Measurements from ENCODE around the gene BAHCC1. TPM values are rescaled to one million over a fixed set of nuclear protein-coding genes. Genes with fewer than 3 reads are reported as not detected.

BAHCC1 gene
- total RNA-seq, 1 experiment from 2014 or later, result 29.8 TPM

DNA sequence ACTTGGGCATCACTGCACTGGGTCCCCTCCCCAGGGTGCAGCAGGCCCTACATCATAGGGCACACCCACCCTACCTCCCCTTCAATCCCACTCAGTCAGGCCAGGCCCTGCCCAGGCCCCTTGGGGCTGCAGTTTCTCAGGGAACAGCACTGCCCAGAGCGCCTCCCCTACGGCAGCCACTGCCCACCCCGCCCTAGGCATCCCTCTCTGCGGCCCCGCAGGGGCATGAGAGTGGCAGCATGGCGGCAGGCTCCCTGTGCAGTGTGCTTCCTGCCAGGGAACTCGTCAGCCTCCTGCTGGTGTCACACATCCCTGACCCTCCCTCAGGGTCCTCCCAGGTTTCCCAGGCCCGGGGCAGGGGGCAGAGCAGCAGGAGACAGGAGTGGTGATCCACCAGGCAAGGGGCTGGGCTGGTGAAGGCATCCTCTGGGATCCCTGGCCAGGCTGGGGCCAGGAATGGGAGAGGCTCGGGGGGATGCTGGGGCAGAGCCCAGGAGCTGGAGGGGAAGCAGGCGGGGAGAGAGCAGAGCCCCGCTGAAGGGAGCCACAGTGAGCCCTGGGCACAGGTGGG is 16.2 kb upstream of the BAHCC1 start (continued):
- TF ChIP-seq RELA (CRISPR knock-in tag; IDR thresholded peaks at IDR 0.05; ENCODE audit: borderline replicate concordance) (no peak), SOX15 (CRISPR knock-in tag; IDR thresholded peaks at IDR 0.05) (no peak), ZNF219 (CRISPR knock-in tag; IDR thresholded peaks at IDR 0.05; ENCODE audit: borderline replicate concordance) (no peak)
- TF ChIP-seq, protein P1, sequence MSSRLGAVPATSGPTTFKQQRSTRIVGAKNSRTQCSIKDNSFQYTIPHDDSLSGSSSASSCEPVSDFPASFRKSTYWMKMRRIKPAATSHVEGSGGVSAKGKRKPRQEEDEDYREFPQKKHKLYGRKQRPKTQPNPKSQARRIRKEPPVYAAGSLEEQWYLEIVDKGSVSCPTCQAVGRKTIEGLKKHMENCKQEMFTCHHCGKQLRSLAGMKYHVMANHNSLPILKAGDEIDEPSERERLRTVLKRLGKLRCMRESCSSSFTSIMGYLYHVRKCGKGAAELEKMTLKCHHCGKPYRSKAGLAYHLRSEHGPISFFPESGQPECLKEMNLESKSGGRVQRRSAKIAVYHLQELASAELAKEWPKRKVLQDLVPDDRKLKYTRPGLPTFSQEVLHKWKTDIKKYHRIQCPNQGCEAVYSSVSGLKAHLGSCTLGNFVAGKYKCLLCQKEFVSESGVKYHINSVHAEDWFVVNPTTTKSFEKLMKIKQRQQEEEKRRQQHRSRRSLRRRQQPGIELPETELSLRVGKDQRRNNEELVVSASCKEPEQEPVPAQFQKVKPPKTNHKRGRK (CRISPR knock-in tag; IDR thresholded peaks at IDR 0.05; ENCODE audit: borderline replicate concordance), result no peak

DNA sequence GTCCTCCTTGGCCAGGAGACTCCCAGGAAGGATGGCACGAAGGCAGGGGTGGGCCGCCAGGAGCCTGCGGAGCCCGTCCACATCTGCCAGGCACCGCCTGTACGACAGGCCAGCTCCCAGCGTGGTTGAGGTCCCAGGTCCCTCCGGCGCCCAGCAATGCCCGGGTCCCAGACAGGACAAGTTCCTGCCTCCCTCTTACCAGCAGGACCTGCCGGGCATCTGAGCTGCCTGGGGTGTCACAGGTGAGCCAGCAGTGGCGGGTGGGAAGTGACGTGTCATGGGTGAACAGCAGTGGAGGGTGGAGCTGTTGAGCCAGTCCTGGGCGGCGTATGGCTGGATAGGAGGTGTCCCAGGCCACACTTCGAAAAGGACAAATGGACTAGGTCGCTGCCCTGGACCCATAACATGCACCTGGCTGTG is 15.7 kb upstream of the BAHCC1 start:
- Mint-ChIP-seq H3K4me1 (no peaks in the 10 kb centered on the region), H3K36me3 (no peaks in the 10 kb centered on the region), H3K9me3 (no peaks in the 10 kb centered on the region), H3K27ac (no peak overlapping the region), H3K4me3 (no peak overlapping the region), H3K27me3 (ENCODE audit: low read depth) (peaks cover 18% of the 10 kb centered on the region)
- CTCF ChIA-PET, result interaction anchor here (0.7 to 1.2 kb wide), 2 partner anchors 88 to 105 kb away, joined by 4 read pairs; no protein-coding TSS in a partner anchor
- POLR2A ChIA-PET, result no interaction called here
- peak; percentile 19 for DNase-seq (ENCODE audit: low spot score)
- no peak for ATAC-seq
- TF ChIP-seq ZNF232 (CRISPR knock-in tag; IDR thresholded peaks at IDR 0.05), result no peak
- TF ChIP-seq GRHL2 (CRISPR knock-in tag; IDR thresholded peaks at IDR 0.05; ENCODE audit: insufficient replicate concordance, severe bottlenecking), result no peak
- no peak for TF ChIP-seq IRF1 (CRISPR knock-in tag; IDR thresholded peaks at IDR 0.05)
- TF ChIP-seq RORB (CRISPR knock-in tag; IDR thresholded peaks at IDR 0.05), result no peak
- no peak for TF ChIP-seq AFF4 (CRISPR knock-in tag; IDR thresholded peaks at IDR 0.05; ENCODE audit: borderline replicate concordance)
- TF ChIP-seq, protein P2, sequence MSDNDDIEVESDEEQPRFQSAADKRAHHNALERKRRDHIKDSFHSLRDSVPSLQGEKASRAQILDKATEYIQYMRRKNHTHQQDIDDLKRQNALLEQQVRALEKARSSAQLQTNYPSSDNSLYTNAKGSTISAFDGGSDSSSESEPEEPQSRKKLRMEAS (CRISPR knock-in tag; IDR thresholded peaks at IDR 0.05), result no peak
- TF ChIP-seq ZSCAN18 (CRISPR knock-in tag; IDR thresholded peaks at IDR 0.05), result no peak
- TF ChIP-seq E2F4 (CRISPR knock-in tag; IDR thresholded peaks at IDR 0.05; ENCODE audit: borderline replicate concordance, low read depth), result no peak
- TF ChIP-seq FOXP4 (CRISPR knock-in tag; IDR thresholded peaks at IDR 0.05), result no peak
- no peak for TF ChIP-seq SOX15 (CRISPR knock-in tag; IDR thresholded peaks at IDR 0.05)
- TF ChIP-seq ZNF416 (CRISPR knock-in tag; IDR thresholded peaks at IDR 0.05), result no peak
- TF ChIP-seq CBFB (CRISPR knock-in tag; IDR thresholded peaks at IDR 0.05; ENCODE audit: low read depth), result no peak
- TF ChIP-seq ESRRA (CRISPR knock-in tag; IDR thresholded peaks at IDR 0.05; ENCODE audit: borderline replicate concordance), result no peak
- TF ChIP-seq, protein P3, sequence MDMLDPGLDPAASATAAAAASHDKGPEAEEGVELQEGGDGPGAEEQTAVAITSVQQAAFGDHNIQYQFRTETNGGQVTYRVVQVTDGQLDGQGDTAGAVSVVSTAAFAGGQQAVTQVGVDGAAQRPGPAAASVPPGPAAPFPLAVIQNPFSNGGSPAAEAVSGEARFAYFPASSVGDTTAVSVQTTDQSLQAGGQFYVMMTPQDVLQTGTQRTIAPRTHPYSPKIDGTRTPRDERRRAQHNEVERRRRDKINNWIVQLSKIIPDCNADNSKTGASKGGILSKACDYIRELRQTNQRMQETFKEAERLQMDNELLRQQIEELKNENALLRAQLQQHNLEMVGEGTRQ (CRISPR knock-in tag; IDR thresholded peaks at IDR 0.05), result no peak
- TF ChIP-seq, protein P4, sequence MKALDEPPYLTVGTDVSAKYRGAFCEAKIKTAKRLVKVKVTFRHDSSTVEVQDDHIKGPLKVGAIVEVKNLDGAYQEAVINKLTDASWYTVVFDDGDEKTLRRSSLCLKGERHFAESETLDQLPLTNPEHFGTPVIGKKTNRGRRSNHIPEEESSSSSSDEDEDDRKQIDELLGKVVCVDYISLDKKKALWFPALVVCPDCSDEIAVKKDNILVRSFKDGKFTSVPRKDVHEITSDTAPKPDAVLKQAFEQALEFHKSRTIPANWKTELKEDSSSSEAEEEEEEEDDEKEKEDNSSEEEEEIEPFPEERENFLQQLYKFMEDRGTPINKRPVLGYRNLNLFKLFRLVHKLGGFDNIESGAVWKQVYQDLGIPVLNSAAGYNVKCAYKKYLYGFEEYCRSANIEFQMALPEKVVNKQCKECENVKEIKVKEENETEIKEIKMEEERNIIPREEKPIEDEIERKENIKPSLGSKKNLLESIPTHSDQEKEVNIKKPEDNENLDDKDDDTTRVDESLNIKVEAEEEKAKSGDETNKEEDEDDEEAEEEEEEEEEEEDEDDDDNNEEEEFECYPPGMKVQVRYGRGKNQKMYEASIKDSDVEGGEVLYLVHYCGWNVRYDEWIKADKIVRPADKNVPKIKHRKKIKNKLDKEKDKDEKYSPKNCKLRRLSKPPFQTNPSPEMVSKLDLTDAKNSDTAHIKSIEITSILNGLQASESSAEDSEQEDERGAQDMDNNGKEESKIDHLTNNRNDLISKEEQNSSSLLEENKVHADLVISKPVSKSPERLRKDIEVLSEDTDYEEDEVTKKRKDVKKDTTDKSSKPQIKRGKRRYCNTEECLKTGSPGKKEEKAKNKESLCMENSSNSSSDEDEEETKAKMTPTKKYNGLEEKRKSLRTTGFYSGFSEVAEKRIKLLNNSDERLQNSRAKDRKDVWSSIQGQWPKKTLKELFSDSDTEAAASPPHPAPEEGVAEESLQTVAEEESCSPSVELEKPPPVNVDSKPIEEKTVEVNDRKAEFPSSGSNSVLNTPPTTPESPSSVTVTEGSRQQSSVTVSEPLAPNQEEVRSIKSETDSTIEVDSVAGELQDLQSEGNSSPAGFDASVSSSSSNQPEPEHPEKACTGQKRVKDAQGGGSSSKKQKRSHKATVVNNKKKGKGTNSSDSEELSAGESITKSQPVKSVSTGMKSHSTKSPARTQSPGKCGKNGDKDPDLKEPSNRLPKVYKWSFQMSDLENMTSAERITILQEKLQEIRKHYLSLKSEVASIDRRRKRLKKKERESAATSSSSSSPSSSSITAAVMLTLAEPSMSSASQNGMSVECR (CRISPR knock-in tag; IDR thresholded peaks at IDR 0.05; ENCODE audit: borderline replicate concordance), result no peak
